ENCODE data around the gene NCOA3. TPM values are rescaled to one million over a fixed set of nuclear protein-coding genes. Genes with fewer than 3 reads are reported as not detected.

The NCOA3 gene
- total and polyA plus RNA-seq, 12 donors, result 8.0 to 30.2 (median 21.4) TPM

- WGBS, 2 donors, result 96 to 97% methylated on average over 11 of the region's 11 CpGs
- Histone ChIP-seq H3K27me3 (no peaks in the 10 kb centered on the region), H3K4me3 (no peak overlapping the region), H3K9me3 (peaks cover 0 to 28% (median 17%) of the 10 kb centered on the region in 11 donors), H3K36me3 (peaks cover 0 to 35% (median 7%) of the 10 kb centered on the region in 9 donors), H3K4me1 (peaks cover 0 to 6% (median 0%) of the 10 kb centered on the region in 9 donors), H3K27ac (no peak overlapping the region)
- intact Hi-C loops (cut with DNase I), result no loop called here
- DNase-seq, result no peak
- TF ChIP-seq CTCF (IDR thresholded peaks at IDR 0.05), result no peak
- ATAC-seq, result no peak
Measured at GRCh38 chr20:47696856-47697255, 195.2 kb downstream of the NCOA3 start.

- intact Hi-C loops (cut with DNase I), result no loop called here
- ATAC-seq (no peak), DNase-seq (no peak)
Measured at GRCh38 chr20:47698142-47698541, 196.5 kb downstream of the NCOA3 start.

GRCh38 chr20:47699818-47700217, 198.1 kb downstream of the NCOA3 start:
- peaks cover 0 to 14% (median 7%) of the 10 kb centered on the region in 9 donors for H3K4me1 ChIP-seq
- no peaks in the 10 kb centered on the region for H3K27me3 ChIP-seq
- no peak overlapping the region for H3K4me3 ChIP-seq
- 95% methylated on average over 1 of the region's 1 CpG for WGBS, 2 donors
- TF ChIP-seq CTCF (IDR thresholded peaks at IDR 0.05), result no peak
- H3K9me3 ChIP-seq, result no peaks in the 10 kb centered on the region
- intact Hi-C loops (cut with DNase I), result no loop called here
- peaks cover 0 to 32% (median 7%) of the 10 kb centered on the region in 9 donors for H3K36me3 ChIP-seq
- no peak for DNase-seq
- ATAC-seq, result no peak
- H3K27ac ChIP-seq, result no peak overlapping the region

More at GRCh38 chr20:47698142-47698541, 196.5 kb downstream of the NCOA3 start:
- Histone ChIP-seq H3K36me3 (peaks cover 0 to 32% (median 7%) of the 10 kb centered on the region in 9 donors), H3K4me3 (no peak overlapping the region), H3K27ac (no peak overlapping the region), H3K9me3 (peaks cover 0 to 15% (median 4%) of the 10 kb centered on the region in 11 donors), H3K27me3 (no peaks in the 10 kb centered on the region), H3K4me1 (peaks cover 0 to 6% (median 0%) of the 10 kb centered on the region in 9 donors)
- 88 to 90% methylated on average over 6 of the region's 6 CpGs for whole genome bisulfite sequencing, 2 donors
- no peak for TF ChIP-seq CTCF (IDR thresholded peaks at IDR 0.05)

GRCh38 chr20:47700327-47700726, 198.6 kb downstream of the NCOA3 start:
- ATAC-seq, result no peak
- H3K27me3 ChIP-seq, result no peaks in the 10 kb centered on the region
- intact Hi-C loops (cut with DNase I), result no loop called here
- H3K36me3 ChIP-seq, result peaks cover 0 to 32% (median 7%) of the 10 kb centered on the region in 9 donors
- no peaks in the 10 kb centered on the region for H3K9me3 ChIP-seq
- H3K4me3 ChIP-seq, result no peak overlapping the region
- TF ChIP-seq CTCF (IDR thresholded peaks at IDR 0.05), result no peak
- H3K27ac ChIP-seq, result no peak overlapping the region
- WGBS, 2 donors, result 76 to 77% methylated on average over 7 of the region's 7 CpGs
- H3K4me1 ChIP-seq, result peaks cover 0 to 19% (median 10%) of the 10 kb centered on the region in 9 donors
- no peak for DNase-seq
